Skeletal muscle tissue (tissue), 4 donors: ENCODE data around the gene IHH. TPM values are rescaled to one million over a fixed set of nuclear protein-coding genes. Genes with fewer than 3 reads are reported as not detected.

Experiments used
- H3K27ac ChIP-seq: one replicate; pipeline ENCODE4 v1.7.0; 2013; ENCODE audit warnings: mild to moderate bottlenecking, low read depth, low read length, inconsistent platforms
- H3K27me3 ChIP-seq, 3 donors: one replicate each; pipeline ENCODE4 v1.7.0; 2013; ENCODE audit warnings: low read length in 3 of 3; ENCODE audit not compliant: control insufficient read depth in 3 of 3, insufficient read depth in 3 of 3
- H3K36me3 ChIP-seq, 3 donors: one replicate each; pipeline ENCODE4 v1.7.0; 2013; ENCODE audit warnings: low read length in 3 of 3; ENCODE audit not compliant: control insufficient read depth in 3 of 3, insufficient read depth in 3 of 3
- H3K4me1 ChIP-seq, 3 donors: one replicate each; pipeline ENCODE4 v1.7.0; 2013; ENCODE audit warnings: low read length in 3 of 3, mild to moderate bottlenecking in 3 of 3; ENCODE audit not compliant: control insufficient read depth in 3 of 3, insufficient read depth in 3 of 3
- H3K4me3 ChIP-seq, 3 donors: one replicate each; pipeline ENCODE4 v1.7.0; 2013; ENCODE audit warnings: low read length in 3 of 3
- H3K9ac ChIP-seq, 3 donors: one replicate each; pipeline ENCODE4 v1.7.0; 2013; ENCODE audit warnings: low read length in 3 of 3, mild to moderate bottlenecking in 3 of 3, moderate library complexity in 2 of 3, low read depth in 1 of 3
- H3K9me3 ChIP-seq, 3 donors: one replicate each; pipeline ENCODE4 v1.7.0; 2013; ENCODE audit warnings: low read length in 3 of 3; ENCODE audit not compliant: control insufficient read depth in 3 of 3
- total RNA-seq: library from RNA; depleted of rRNA; stranded (reverse); fragments of >200 nt; gene quantifications from one replicate; pipeline ENCODE4 v1.2.3, GENCODE V29; 2014
- donor health status: Osteomylitis.

IHH gene
- total RNA-seq, 1 donor from 2014 or later, result not detected

DNA sequence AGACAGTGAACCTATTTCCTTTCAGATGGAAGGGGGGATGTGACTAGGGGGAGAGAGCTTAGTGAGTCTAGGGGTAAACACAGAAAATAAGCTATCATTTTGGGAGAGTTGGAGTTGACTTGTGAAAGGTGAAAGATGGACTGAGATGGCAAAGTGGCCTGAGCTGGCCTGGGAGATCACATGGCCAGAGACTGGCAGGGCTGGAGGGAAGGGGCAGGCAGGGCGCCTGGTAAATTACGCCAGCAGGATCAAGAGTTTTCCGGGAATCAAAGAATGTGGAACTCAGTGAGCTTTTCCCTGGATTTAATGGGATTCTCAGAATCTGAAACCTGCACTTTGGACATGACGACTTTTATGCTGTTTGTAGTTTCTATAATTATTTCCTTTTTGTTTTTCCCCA lies 18.6 kb downstream of the IHH start:
- Histone ChIP-seq H3K4me1 (peaks cover 0 to 2% (median 0%) of the 10 kb centered on the region in 3 donors), H3K9ac (no peak overlapping the region), H3K27me3 (peaks cover 53 to 64% (median 56%) of the 10 kb centered on the region in 3 donors), H3K4me3 (no peak overlapping the region), H3K27ac (no peak overlapping the region), H3K9me3 (no peaks in the 10 kb centered on the region), H3K36me3 (no peaks in the 10 kb centered on the region)

DNA sequence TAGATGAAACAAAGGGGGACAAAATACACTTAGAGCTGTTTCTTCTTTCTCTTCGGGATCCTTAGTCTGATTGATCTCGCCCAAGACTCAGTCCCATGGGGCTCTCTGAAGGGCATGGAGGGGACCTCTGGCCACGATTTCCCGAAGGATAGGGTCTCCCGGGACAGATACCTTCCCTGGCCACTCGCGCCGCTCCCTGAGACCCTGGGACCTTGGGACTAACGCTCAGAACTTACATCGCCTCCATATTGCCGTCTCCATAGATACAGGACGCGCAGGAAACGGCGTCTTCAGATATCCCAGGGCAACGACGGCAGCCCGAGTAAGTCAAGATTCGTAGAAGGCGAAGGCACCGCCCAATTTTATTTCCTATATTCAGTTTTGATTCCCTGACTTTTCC lies 19.5 kb downstream of the IHH start, which contains the start of gene CFAP65:
TSS of gene CFAP65 (minus strand) at position 265 of the 400 bp plus-strand sequence. CDS start 2,468 bp downstream, outside the sequence.
- Histone ChIP-seq H3K4me3 (peak within 1 kb of the TSS in 2 of 3 donors; percentile 37 to 40), H3K36me3 (no peaks in the 10 kb centered on the region), H3K9ac (no peak within 1 kb of the TSS), H3K27me3 (peaks cover 53 to 62% (median 57%) of the 10 kb centered on the region in 3 donors), H3K4me1 (peaks cover 0 to 2% (median 0%) of the 10 kb centered on the region in 3 donors), H3K27ac (no peak within 1 kb of the TSS), H3K9me3 (no peaks in the 10 kb centered on the region)

- no peaks in the 10 kb centered on the region for H3K36me3 ChIP-seq
- H3K9ac ChIP-seq, result no peak overlapping the region
- H3K4me1 ChIP-seq, result peaks cover 0 to 2% (median 0%) of the 10 kb centered on the region in 3 donors
- no peaks in the 10 kb centered on the region for H3K9me3 ChIP-seq
- H3K4me3 ChIP-seq, result no peak overlapping the region
- peaks cover 46 to 61% (median 50%) of the 10 kb centered on the region in 3 donors for H3K27me3 ChIP-seq
- H3K27ac ChIP-seq, result no peak overlapping the region
Measured at GRCh38 chr2:219038600-219038999, 22.1 kb downstream of the IHH start.

DNA sequence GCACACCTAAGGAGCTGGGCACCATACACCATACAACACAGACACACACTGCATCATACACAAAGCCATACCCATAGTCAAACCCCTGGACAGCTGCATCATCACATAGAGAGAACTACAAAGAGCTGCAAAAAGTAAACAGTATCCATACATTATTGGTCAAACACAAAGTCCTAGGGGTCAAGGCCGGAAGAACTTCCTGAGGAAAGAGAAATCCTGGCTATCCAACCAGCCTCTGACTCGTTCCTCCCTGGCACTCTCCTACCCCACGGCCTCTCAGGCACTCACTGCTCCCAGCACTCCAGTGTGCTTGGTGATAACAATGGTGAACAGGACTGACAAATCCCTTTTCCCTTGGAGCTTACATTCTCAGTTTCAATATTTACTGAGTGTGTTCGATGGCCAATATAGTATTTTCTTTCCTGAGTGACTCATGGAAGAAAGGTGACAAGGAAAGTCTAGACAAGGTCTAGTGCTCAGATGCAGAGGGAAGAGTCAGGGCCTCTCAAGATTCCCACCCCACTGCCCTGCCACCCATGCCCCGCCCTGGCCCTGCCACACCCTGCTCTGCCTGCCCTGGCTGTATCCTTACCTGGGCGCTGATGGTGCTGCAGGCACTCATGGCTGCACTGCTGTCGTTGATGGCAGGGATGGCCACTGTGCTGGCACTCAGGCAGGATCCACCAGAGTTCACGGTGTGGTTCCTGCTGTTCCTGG lies 22.8 kb downstream of the IHH start:
- peaks cover 0 to 2% (median 0%) of the 10 kb centered on the region in 3 donors for H3K4me1 ChIP-seq
- no peaks in the 10 kb centered on the region for H3K9me3 ChIP-seq
- H3K27me3 ChIP-seq, result peaks cover 45 to 57% (median 47%) of the 10 kb centered on the region in 3 donors
- H3K27ac ChIP-seq, result no peak overlapping the region
- no peak overlapping the region for H3K4me3 ChIP-seq
- H3K9ac ChIP-seq, result no peak overlapping the region
- no peaks in the 10 kb centered on the region for H3K36me3 ChIP-seq

DNA sequence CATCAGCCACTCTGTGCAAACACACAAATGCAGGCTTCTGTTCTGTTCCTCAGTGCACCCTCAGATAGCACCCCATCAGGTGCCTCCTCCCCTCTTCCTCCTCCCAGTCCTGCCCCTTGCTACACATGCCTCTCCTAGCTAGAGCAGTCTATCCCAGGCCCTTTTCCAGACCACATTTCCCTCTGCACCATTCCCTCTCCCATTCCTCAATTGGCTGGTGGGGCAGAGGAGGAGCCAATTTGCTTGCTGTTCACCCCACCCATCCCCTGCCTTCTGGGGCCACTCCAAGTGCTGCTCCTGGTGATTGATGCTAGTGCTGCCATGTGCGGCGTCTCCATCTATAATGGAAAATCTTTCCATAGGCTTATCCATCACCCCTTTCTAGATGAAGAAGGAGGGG lies 24.8 kb downstream of the IHH start:
- H3K9me3 ChIP-seq, result no peaks in the 10 kb centered on the region
- H3K27me3 ChIP-seq, result peaks cover 31 to 57% (median 37%) of the 10 kb centered on the region in 3 donors
- no peaks in the 10 kb centered on the region for H3K4me1 ChIP-seq
- H3K36me3 ChIP-seq, result no peaks in the 10 kb centered on the region
- no peak overlapping the region for H3K4me3 ChIP-seq
- H3K9ac ChIP-seq, result no peak overlapping the region
- H3K27ac ChIP-seq, result no peak overlapping the region

DNA sequence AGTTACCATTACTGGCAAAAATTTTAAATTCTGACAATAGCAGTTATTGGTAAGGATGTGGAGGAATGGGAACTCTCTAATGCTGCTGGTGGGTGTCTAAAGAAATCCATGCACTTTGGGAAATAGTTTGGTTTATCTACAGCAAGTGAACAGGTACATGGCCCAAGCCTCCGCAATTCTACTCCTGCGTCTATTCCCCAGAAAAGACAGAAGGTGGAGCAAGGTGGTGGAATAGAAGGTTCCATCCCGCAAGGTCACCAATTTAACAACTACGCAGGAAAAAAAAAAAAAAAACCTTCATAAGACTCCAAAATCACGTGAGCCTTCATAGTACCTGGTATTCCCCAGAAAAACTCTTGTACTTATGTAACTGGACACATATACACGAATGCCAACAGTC lies 25.9 kb downstream of the IHH start:
- H3K9me3 ChIP-seq, result no peaks in the 10 kb centered on the region
- H3K4me1 ChIP-seq, result no peaks in the 10 kb centered on the region
- H3K27ac ChIP-seq, result no peak overlapping the region
- H3K4me3 ChIP-seq, result no peak overlapping the region
- H3K36me3 ChIP-seq, result no peaks in the 10 kb centered on the region
- peaks cover 31 to 55% (median 36%) of the 10 kb centered on the region in 3 donors for H3K27me3 ChIP-seq
- H3K9ac ChIP-seq, result no peak overlapping the region

DNA sequence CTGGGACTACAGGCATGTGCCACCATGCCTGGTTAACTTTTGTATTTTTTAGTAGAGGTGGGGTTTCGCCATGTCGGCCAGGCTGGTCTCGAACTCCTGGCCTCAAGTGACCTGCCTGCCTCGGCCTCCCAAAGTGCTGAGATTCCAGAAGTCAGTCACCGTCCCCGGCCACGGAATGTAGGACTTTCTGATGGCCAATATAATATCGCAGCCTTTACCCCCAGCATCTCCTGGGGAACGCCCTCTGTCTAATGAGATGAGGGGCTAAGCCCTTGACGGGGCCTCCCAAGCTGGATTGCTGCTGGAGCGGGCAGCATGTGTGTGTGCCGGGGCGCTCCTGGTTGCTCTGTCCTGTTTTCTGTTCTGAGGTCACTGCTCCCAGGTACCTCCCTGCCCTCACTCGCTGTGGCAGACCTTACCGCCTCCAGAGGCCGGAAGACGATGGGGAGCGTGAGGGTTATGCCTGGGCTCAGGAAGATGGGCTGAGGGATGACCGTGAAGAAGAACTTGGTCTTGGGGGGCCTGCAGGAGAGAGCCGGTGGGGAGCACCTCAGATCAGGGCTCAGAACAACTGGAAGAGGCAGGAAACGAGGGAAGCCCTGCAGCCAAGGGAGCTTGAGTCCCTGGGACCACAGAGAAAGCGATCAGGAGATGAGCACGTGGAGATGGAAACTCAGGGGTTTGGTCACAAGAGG lies 28.5 kb downstream of the IHH start:
- Histone ChIP-seq H3K4me3 (no peak overlapping the region), H3K36me3 (no peaks in the 10 kb centered on the region), H3K27me3 (peaks cover 20 to 47% (median 36%) of the 10 kb centered on the region in 3 donors), H3K27ac (no peak overlapping the region), H3K9ac (no peak overlapping the region), H3K9me3 (no peaks in the 10 kb centered on the region), H3K4me1 (no peaks in the 10 kb centered on the region)

DNA sequence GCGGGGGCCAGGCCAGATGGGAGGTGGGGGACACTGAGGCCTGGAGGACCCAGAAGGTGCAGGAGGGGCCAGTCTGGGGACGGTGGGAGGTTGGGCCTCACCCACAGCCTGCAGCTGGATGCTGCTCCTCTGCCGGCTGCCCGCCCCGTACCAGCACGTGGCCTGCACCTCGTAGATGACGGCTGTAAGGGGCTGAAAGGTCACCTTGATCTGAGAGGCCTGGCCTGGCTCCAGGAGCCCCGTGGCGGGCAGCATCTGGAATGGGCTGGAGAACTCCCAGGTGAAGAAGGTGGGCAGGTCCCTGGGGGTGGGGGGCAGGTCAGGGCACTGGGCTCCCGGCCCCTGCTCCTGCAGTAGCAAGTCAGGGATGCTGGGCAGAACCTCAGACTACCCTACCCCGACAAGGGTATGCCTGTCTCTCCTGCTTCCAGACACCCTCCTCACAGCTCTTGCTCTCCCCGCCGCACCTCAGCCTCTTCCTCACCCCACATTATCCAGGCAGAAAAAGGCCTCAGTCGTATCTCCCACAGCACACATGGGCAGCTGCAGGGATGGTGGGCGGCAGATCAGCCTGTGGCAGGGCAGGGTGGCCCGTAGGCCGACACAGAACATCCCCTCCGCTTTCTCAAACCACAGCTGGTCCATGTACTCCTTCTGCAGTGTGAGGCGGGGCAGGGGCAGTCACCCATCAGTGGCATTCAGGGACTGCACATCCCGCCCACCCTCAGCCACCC lies 29.5 kb downstream of the IHH start:
- no peaks in the 10 kb centered on the region for H3K4me1 ChIP-seq
- H3K27me3 ChIP-seq, result peaks cover 20 to 45% (median 36%) of the 10 kb centered on the region in 3 donors
- H3K9me3 ChIP-seq, result no peaks in the 10 kb centered on the region
- H3K9ac ChIP-seq, result no peak overlapping the region
- no peak overlapping the region for H3K4me3 ChIP-seq
- no peak overlapping the region for H3K27ac ChIP-seq
- H3K36me3 ChIP-seq, result no peaks in the 10 kb centered on the region

DNA sequence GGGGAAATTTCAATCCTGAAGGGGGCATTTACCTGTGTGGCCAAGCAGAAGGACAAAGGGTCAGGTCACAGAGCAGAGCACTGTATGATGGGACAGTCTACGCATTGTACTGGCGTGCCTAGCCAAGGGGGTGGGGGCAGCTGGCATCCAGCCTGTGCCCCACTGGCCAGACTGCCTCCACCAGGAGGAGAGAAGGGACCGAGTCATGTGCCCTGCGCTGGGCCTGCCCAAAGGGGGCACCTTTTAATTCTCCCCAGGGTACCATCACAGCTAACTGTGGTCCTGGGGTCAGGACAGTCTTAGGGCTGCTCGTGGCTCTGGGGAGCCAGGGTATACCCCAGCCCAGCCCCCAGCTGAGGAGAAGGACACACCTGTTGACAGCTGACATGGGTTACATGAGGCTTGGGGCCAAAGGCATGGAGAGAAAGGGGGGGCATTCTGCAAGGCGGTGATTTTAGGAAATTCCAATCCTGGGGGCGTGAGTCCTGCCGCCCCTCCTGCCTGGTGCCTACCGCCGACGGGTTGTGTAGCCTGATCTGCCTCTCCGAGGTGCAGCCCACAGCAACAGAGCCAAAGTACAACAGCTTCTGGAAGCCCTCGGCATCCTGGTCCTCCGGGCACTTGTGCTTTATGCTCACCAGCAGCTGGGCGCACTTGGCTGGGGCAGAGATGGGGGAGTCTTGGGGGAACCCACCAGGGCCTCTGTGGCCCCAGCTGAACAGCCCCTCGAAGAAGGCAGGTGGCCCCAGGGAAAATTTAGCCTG lies 30.4 kb downstream of the IHH start:
- no peaks in the 10 kb centered on the region for H3K36me3 ChIP-seq
- H3K27me3 ChIP-seq, result peaks cover 17 to 42% (median 29%) of the 10 kb centered on the region in 3 donors
- H3K4me3 ChIP-seq, result no peak overlapping the region
- no peaks in the 10 kb centered on the region for H3K4me1 ChIP-seq
- no peak overlapping the region for H3K9ac ChIP-seq
- H3K9me3 ChIP-seq, result no peaks in the 10 kb centered on the region
- H3K27ac ChIP-seq, result no peak overlapping the region
